GM18909 (cell line): ENCODE data around the gene CTCFL.
A peak's percentile ranks its signal among the peaks of the same experiment; 100 is the strongest.
"Not testable (repeated sequence)": the region's sequence is repeated elsewhere in the genome, so short reads cannot be mapped to it uniquely, and the experiment has no call there.

Source experiments
- ATAC-seq: cut with Tn5 transposase; IDR thresholded peaks from one replicate; pipeline ENCODE4 v1.9.1; 2021; ENCODE audit warnings: mild to moderate bottlenecking; ENCODE audit not compliant: unreplicated experiment, poor library complexity

CTCFL gene

DNA sequence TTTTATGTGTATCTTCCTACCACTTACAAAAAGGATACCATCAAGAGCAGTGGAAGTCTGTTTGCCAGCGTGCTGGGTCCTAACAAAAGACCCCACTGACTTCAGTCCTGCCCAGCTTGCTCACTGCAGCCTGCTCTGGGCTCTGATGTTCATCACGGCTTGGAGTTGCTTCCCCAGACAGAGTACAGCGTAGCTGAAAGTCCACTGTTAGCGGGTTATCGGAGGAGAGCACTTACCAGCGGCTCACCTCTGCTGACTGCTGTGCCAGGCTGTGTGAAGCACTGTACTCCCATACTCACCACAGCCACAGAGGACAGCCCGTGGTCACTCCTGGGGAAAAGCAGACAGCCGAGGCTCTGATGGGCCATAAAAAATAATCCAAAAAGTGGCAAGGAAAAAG, 40.2 kb downstream of the CTCFL start:
- no peak for ATAC-seq

DNA sequence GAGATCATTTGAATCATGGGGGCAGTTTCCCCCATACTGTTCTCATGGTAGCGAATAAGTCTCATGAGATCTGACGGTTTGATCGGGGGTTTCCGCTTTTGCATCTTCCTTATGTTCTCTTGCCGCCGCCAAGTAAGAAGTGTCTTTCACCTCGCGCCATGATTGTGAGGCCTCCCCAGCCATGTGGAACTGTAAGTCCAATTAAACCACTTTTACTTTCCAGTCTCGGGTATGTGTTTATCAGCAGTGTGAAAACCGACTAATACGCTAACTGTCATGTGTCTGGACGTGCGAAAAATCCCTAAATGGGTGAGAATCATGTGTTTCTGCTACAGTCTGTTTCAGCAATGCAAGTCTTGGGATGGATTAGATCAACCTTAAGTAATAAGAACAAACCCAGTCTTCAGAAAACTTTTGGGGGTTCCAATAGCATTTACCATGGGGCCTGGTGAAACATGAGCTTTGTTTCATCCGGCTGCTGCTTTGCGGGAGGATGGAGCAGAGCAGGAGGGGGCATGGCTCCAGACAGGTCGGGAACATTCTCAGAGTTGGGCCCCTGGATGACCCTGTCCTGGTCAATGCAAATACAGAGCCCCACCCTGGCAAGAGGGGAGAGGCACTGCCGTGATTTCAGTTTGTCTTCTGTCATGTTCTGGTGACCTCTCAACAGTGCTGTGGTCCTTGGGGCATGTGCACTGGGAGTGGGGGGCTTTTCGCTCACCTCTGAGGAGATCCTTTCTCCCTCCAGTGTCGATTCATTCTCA, 41.5 kb downstream of the CTCFL start:
- ATAC-seq: no peak

DNA sequence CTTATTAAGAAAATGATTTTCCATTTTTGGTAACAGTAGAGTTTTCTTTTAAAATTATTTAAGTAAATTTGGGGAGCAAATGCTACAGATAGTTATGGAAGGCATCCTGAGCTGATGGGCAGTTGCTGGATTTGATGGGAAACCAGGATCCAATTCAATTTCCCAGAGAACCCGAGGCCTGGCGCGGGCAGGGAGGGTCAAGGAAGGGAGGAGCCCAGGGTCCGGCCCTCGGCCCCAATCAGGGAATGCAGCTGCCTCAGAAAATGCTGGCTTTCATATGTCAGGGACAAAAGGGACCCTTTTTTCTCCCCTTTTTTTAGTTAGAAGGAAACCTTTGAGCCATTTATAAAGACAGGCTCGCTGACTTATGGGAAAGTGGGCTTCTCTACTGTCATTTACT, 42.1 kb downstream of the CTCFL start:
- ATAC-seq: no peak

DNA sequence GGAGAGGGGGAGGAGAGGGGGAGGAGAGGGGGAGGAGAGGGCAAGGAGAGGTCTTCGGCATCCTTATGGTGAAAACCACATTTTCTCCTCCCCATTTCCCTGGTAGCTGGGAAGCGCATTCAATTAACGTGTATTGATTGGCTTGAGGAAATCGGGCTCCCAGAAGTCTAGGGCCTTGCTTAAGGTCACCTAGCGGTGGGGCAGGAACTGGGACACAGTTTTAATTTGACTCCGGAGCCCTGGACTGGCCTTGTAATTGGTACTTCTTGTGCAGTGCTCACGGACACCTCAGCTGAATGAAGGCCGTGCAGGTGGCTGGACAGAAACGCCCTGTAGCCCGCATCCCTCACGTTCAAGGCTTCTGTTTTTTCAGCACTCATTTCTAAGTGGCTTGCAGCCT, 42.8 kb downstream of the CTCFL start:
- ATAC-seq: no peak

DNA sequence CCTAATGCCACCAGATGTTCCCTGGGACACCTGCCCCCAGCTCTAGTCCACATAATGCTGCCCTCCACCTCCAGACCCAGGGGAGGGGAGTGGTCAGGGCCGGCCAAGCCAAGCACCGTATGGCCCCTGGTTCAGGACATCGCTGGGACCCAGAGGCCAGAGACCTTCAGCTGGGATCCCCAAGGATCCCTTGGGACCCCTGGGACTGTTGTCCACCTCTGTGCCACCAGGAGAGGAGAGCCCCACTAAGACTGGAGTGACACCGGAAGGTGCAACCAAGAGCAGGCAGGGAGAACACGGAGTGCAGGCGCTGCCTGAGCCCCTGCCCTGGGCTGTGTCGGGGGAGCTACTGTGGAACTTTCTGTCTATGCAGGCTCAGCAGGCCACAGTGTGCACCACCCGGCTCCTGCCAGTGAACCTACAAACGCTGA, 43.6 kb downstream of the CTCFL start:
- ATAC-seq: peak; percentile 31

DNA sequence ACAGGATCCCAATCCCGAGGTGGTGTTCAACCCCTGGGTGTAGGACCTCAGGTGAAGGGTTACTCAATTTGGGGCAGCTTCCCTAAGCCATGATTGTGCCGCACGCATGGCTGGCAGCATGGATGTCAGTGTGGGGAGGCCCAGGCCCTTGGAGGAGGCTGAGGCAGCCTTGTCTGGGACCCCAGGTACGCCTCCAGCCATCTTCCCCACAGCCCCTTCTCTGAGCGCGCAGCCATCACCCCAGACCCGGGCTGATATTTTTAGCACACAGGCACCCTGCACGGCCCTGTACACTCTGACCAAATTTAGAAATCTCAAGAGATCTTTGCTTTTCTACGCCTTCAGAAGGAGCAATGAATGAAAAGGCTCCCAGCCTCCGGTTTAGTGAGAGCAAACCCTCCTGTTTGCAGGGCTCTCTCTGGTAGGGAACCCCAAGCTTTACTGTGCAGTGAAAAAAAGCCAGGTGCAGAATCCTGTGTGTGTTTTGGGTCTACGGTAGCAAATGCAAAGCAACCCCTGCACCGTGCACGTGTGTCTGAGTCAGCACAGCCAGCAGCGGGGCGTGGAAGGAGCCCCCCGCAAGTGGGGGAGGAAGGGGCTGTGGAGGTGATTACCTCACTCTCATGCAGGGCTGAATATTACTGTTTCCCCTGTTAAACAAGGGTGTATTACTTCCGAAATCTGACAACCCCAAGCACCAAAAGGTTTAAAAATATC, 44.3 kb downstream of the CTCFL start:
- peak; percentile 71 for ATAC-seq

DNA sequence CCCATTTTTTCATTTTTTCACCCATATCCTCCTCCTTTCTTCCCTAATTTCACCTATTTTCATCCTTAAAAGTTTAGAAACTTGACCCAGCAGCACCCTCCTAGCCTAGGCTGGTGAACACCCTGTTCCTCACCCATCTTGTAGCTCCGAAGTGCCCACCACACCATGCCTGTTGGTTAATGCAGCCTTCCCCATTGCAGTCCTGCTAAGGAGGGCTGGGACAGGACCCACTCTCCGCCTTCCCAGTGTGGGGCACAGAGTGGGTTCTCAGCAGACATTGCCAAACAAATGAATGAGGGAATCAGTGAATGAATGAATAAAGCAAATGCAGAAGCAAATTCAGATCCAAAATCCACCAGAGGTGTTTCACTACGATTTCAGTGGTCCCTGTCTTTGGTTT, 45.7 kb downstream of the CTCFL start:
- ATAC-seq: no peak

DNA sequence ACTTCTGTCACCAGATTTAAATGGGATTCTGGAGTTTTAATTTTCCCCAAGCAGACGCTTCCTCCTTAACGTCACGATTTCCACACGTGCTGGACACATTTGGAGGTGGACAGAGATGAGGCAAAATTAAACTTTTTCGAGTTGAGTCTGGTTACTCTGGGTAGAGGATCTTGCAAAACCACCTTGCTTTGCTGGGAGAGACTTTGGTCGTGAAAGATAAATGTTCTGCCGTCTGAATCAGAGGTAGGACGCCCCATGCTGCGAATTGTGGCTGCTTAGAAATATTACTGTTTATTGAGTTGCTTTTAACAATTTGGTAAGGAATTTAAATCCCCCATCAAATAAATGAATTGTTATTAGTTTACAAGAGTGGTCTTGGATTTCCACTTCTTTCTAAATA, 46.8 kb downstream of the CTCFL start:
- ATAC-seq: no peak

DNA sequence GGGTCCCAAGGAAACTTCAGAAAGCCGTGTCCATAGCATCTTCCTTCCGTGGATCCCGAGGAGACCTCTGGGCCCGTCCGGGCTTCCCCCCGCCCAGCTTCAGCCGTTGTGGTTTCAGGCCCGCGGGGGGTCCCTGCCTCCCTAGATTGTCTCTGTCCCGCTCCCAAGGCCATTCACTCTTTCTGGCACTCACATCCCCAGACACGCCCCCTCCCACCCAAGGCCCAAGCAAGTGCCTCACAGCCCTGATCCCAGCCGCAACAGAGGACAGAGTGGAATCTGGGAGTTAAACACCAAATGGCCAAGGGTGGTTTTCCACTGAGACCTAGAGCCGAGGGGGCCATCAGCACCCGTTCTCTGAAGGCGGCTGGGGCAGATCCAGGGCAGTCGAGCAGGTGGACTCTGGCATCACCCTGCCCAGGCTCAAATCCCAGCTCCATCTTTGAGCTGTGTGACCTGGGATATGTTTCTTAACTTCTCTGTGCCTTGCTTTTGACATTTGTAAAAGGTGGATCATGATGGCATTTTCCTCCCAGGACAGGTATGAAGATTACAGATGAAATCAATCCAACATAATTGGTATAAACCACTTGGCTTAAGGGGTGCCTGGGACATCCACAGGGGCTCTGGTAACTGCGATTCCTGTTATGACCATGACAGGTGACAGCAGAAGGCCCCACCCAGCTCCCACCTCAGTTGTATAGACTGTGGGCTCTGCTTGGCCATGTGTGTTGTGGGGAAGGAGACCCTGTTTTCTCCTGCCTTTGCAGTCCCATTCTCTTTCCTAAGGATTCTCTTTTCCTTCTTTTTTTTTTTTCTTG, 48.1 kb downstream of the CTCFL start:
- ATAC-seq: no peak

DNA sequence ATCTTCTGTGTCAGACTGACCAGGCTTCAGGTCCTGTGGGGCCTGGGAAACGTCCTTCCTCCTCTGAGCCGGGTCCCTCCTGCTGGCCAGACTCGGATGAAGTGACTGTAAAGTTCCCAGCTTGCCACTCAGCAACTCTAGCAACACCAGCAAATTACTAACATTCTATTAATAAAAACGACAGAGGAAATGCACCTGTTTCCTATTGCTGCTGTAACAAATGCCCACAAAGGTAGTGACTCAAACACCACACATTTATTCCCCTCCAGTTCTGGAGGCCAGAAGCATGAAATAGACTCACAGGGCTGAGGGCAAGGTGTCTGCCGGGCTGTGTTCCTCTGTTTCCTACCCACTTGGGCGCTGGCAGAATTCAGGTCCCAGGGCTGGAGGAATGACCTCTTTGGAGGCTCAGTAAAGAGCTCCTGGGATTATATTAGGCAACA, 48.8 kb downstream of the CTCFL start:
- ATAC-seq: peak; percentile 31

DNA sequence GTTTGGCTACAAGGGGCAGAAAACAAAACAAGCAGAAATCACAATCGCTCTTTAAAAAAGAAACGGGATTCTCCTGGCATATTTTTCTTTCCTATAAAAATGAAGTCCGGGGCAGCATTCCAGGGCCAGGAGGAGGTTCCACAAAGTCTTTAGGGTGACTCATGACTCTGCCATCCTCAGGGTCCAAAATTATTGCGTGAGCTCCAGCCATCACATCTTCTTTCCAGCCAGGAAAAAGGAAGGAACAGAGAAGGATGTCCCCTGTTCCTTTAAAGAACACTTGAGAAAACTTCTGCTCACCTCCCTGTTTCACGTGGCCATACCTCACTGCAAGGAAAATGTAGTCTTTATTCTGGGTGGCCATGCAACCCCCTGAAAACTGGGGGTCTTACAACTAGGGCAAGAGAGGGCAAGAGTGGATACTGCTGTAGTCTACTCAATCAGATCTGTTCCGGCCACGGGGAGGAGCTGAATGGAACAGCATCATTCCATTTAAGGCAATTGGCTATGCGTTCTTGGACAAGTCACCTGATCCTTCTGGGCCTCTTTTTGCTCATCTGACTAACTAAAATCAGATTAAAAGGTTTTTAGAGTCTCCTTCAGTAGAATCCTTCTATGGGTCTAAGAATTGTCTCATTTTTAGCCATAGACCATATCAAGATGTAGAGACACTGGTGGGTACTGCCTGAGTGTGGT, 49.4 kb downstream of the CTCFL start:
- ATAC-seq: no peak

DNA sequence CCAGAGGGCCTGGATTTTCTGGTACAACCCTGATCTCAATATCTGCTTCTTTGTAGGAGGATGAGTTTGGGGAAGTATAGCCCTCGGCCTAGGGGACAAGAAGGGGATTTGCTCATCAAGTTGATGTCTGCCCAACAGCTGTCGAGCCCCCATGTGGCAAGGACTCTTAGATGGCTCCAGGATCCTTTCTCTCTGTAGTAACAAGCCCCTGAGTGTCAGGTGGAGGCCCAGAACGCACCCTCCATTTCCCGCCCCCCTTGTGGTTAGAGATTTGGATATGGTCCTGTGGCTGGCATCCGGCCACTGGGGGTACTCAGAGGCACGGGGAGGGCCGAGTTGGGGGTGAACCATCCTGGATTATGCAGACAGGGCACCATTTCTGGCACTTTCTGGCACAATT, 50.1 kb downstream of the CTCFL start:
- ATAC-seq: no peak

DNA sequence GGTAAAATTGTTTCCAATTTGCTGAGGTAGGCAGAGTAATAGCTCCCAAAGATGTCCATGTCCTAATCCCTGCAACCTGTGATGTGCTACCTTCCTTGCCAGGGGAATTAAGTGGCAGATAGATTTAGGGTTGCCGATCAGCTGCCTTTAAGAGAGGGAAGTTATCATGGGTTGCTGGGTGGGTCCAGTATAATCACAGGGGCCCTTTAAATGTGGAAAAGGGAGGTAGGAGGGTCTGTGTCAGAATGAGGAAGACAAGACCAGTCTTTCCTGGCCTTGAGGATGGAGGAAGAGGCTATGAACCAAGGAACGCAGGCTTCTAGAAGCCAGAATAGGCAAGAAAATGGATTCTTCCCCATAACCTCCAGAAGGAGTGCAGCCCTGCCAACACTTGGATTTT, 50.7 kb downstream of the CTCFL start:
- ATAC-seq: no peak

DNA sequence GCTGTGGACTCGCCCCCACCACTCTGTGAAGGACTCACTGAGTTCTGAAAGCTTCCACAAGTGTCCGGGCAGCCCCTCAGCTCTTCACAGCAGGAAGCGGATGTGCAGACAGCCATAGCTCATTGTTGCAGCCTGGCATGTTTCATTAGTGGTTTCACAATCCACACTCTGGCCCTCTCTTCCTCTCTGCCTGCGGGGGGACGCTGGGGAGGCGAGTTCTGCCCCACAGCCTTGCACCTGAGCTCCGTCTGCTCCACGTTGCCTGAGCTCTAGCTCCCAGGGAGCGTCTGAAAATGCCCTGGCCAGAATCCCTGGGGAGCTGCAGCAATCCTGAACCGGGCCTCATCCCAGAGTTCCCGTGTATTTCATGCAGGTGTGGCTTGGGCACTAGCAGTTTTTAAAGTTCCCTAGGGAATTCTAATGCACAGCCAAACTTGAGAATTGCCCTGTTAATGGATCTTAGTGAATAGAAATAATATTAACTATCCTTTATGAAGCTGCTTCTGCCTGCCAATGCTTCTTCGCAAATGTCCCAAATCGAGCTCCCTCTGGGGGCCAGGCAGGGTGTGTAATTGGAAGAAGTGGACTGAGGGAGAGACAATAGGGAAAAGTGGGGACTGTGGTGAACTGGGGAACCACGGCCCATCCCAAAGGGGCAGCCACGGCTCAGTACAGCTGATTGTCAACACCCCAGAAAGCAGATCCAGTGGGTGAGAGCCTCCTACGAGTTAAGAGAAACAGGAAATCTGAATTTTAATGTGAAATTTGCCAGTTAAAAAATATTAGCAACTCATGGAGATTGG, 51.5 kb downstream of the CTCFL start:
- peak; percentile 73 for ATAC-seq

DNA sequence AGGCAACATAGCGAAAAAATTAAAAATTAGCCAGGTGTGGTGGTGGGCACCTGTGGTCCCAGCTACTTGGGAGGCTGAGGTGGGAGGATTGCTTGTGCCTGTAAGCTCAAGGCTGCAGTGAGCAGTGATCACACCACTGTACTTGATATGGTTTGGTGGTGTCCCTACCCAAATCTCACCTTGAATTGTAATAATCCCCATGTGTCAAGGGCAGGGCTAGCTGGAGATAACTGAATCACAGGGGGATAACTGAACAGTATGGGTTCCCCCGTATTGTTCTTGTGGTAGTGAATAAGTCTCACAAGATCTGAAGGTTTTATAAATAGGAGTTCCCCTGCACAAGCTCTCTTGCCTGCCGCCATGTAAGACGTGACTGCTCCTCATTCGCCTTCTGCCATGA, 52.5 kb downstream of the CTCFL start:
- ATAC-seq: not testable (repeated sequence)

DNA sequence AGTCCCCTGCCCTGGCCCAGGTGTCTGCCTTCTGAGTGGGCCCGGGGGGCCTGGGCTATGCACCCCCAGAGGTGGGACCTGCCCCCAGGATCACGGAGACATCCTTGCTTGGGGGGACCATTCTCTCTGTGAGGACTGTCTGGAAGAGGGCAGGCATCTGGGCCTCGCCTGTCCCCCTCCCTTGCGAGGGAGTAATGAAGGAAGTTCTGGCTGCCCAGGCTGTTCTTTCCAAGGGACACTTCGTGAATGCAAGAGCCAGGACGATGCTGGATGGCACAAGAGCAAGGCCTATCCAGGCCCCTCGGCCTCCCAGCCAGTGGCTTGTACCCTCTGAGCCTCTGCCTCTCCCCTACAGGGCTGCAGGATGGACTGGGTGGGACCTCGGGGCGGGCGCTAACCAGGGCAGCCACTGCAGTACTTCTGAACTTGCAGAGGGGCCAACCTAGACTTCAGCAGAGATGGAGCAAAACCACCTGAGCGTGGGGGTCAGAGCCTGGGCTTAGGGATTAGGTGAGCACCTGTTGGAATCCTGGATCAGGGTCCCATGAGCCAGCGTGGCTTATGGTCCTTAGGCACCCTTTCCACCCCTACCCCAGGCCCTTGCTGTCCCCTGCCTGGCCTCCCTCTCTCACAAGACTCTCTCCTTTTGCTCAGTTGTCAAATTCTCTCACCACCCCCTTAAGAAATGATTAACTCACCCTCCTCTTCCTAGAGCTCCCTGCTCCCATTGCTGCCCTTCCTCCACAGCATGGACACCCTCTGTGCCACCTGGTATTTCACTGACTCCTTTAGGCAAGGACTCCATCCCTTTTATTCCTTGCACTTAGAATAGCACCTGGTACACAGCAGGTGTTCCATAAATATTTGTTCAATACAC, 53.2 kb downstream of the CTCFL start:
- ATAC-seq: no peak

DNA sequence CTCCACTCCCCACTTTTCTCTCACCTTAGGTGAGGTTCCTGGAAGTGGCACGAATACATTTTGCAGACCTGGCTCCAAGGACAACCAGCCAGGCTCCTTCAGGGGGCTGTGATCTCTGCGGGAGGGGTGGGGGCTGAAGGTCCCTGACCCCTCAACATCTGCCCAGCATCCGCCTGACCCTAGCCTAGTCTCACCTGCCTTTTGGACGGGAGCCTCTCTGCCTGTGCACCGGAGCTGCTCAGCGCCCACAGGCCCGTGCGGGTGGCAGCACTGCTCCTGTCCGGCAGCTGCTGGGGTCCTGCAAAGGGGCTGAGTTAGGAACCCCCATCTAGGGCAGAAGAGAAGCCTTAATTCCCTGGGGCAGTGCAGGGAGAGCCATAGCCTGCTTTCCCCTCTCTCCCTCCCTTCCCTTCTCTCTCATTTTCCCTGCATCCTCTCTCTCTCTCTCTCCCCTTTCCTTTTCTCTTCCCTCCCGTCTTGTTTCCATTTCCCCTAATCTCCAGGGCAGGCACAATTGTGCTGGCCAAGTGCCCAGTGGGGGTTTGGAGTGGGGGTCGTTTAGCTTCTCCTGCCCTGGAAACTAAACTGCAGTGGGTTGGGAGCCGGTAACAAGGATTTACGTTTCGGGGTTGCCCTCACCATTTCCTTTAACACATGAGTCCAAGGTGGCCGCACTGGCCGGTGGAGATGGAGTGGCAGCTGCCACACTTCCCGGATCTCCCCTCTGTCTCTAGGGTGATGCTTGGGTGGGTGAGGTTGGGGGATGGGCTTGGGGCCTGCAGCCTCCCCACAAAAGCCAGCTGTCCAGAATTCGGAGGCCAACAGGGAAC, 54.1 kb downstream of the CTCFL start:
- ATAC-seq: no peak

DNA sequence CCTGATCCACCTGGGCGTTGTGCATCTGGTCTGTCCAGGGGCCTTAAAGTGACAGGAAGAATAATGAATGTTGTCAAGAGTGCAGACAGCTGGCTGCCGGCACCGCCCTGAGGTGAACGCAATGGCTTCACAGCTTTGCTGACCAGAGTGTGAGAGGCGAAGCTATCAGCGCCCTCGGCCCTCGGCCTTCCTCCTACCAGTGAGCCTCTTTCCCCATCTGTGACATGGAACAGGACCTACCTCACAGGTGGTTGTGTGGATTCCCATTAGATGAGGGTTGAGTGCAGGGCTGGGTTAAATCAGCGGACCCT, 54.8 kb downstream of the CTCFL start:
- ATAC-seq: no peak
